ENCODE measurements around the gene MCUR1.

The MCUR1 gene

GRCh38 chr6:13807696-13808095 lies 6.7 kb downstream of the MCUR1 start:
- TF ChIP-seq POLR2AphosphoS5 (IDR thresholded peaks at IDR 0.05; ENCODE audit: low read depth), result no peak
- TF ChIP-seq REST (IDR thresholded peaks at IDR 0.05; ENCODE audit: insufficient replicate concordance, low read depth), result no peak
- no peak for TF ChIP-seq CTCF (IDR thresholded peaks at IDR 0.05; ENCODE audit: insufficient read depth, low read length)
- no peak for TF ChIP-seq SPI1 (IDR thresholded peaks at IDR 0.05; ENCODE audit: borderline replicate concordance, low read depth)
- TF ChIP-seq GABPA (IDR thresholded peaks at IDR 0.05; ENCODE audit: low read depth), result no peak

GRCh38 chr6:13803581-13803980 lies 10.8 kb downstream of the MCUR1 start:
- Histone ChIP-seq H3K4me3 (replicated peaks; ENCODE audit: insufficient read depth, low read length) (no peak overlapping the region), H3K27me3 (ENCODE audit: insufficient read depth, poor library complexity, severe bottlenecking) (no peaks in the 10 kb centered on the region), H3K27ac (replicated peaks) (no peak overlapping the region)
- no peak for TF ChIP-seq GABPA (IDR thresholded peaks at IDR 0.05; ENCODE audit: low read depth)
- TF ChIP-seq REST (IDR thresholded peaks at IDR 0.05; ENCODE audit: insufficient replicate concordance, low read depth), result no peak
- no peak for TF ChIP-seq SPI1 (IDR thresholded peaks at IDR 0.05; ENCODE audit: borderline replicate concordance, low read depth)
- no peak for TF ChIP-seq CTCF (IDR thresholded peaks at IDR 0.05; ENCODE audit: insufficient read depth, low read length)
- no peak for TF ChIP-seq POLR2AphosphoS5 (IDR thresholded peaks at IDR 0.05; ENCODE audit: low read depth)
- DNase-seq (ENCODE audit: low read depth in 1 of 2, low spot score in 1 of 2), result no peak

More at GRCh38 chr6:13807696-13808095, 6.7 kb downstream of the MCUR1 start:
- DNase-seq (ENCODE audit: low read depth in 1 of 2, low spot score in 1 of 2), result no peak
- Histone ChIP-seq H3K27me3 (ENCODE audit: insufficient read depth, poor library complexity, severe bottlenecking) (no peaks in the 10 kb centered on the region), H3K27ac (replicated peaks) (no peak overlapping the region), H3K4me3 (replicated peaks; ENCODE audit: insufficient read depth, low read length) (no peak overlapping the region)

GRCh38 chr6:13800615-13801014 lies 13.7 kb downstream of the MCUR1 start:
- Histone ChIP-seq H3K4me3 (replicated peaks; ENCODE audit: insufficient read depth, low read length) (no peak overlapping the region), H3K27me3 (ENCODE audit: insufficient read depth, poor library complexity, severe bottlenecking) (no peaks in the 10 kb centered on the region), H3K27ac (replicated peaks) (no peak overlapping the region)
- TF ChIP-seq SPI1 (IDR thresholded peaks at IDR 0.05; ENCODE audit: borderline replicate concordance, low read depth) (no peak), REST (IDR thresholded peaks at IDR 0.05; ENCODE audit: insufficient replicate concordance, low read depth) (no peak), POLR2AphosphoS5 (IDR thresholded peaks at IDR 0.05; ENCODE audit: low read depth) (no peak), CTCF (IDR thresholded peaks at IDR 0.05; ENCODE audit: insufficient read depth, low read length) (no peak)
- DNase-seq (ENCODE audit: low read depth in 1 of 2, low spot score in 1 of 2), result no peak

All from HL-60 (cell line).